HT-29 (cell line): ENCODE results near the gene TH. TPM values are rescaled to one million over a fixed set of nuclear protein-coding genes. Genes with fewer than 3 reads are reported as not detected.

ENCODE experiments used
- DNase-seq: peaks from one replicate; pipeline ENCODE4 v3.0.0-alpha.2; 2015; ENCODE audit warnings: low spot score
- total RNA-seq: library from RNA; depleted of rRNA; stranded (reverse); fragments of >200 nt; shearing (Covaris generic); gene quantifications from 2 replicates; pipeline ENCODE4 v1.2.3, GENCODE V29; 2014

The TH gene
- total RNA-seq, 1 experiment from 2014 or later = 1.8 TPM

DNA sequence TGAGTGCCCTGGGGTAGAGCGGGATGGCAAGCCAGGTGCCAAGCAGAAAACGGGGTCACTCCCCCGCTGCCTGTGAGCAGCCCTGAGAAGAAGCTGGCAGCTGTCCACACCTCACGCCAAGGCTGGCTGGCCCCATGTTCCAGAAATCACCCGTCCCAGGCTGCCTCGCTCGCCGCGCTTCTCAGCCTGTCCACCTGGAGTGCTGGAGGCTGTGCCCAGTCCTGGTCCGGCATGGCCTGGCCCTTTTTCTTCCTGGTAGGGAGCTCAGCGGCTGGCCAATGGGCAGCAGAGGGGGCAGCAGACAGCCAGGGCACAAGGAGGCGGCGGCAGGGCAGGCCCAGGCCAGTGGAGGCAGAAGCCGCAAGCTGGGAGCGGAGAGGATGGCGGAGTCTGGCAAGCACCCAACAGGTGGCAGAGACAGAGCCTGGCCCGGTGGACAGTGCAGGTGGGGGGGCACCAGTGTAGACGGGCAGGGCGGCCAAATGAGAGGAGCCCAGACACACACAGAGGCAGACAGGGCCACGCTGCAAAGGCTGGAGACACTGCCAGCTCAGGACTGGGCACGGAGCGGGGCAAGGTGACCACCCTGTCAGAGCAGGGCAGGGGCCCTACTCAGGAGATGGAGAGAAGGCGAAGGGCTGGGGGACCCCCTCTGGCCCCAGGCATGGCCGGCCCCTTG, 37.2 kb upstream of the TH start:
- DNase-seq = peak; percentile 90

- DNase-seq = no peak
These were observed 36.4 kb upstream of the TH start for GRCh38 chr11:2207773-2208621.

DNA sequence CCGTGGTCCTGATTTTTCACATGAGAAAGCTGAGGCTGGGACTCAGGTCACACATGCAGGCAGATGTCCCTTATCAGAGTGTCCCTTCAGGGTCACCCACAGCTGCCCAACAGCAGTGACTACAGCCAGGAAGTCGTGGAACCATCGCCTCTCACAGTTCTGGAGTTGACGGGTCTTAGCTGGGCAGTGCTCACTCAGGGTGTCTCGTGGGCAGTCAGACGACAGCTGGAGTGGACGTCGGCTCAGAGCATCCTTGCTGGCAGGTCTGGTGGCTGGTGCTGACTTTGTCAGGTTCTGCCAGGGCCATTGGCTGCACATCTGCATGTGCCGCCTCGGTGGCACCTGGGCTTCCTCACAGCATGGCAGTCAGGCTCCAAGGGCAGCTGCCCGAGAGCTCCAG, 35.6 kb upstream of the TH start:
- no peak for DNase-seq

- DNase-seq = no peak
These were observed 34.5 kb upstream of the TH start for GRCh38 chr11:2205981-2206690.

DNA sequence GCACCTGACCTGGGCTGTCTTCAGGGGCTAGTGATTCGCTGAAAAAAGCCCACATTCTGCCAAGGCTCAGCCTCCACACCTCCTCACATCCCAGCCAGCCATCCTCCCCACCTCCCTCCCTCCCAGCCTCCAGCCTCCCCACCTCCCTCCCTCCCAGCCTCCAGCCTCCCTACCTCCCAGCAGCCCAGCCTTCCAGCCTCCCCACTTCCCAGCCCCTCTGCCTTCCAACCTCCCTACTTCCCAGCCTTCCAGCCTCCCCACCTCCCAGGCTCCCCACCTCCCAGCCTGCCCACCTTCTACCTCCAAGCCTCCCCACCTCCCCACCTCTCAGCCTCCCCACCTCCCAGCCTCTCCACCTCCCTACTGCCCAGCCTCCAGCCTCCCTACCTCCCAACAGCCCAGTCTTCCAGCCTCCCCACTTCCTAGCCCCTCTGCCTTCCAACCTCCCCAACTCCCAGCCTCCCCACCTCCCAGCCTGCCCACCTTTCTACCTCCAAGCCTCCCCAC, 33.7 kb upstream of the TH start:
- DNase-seq = no peak

DNA sequence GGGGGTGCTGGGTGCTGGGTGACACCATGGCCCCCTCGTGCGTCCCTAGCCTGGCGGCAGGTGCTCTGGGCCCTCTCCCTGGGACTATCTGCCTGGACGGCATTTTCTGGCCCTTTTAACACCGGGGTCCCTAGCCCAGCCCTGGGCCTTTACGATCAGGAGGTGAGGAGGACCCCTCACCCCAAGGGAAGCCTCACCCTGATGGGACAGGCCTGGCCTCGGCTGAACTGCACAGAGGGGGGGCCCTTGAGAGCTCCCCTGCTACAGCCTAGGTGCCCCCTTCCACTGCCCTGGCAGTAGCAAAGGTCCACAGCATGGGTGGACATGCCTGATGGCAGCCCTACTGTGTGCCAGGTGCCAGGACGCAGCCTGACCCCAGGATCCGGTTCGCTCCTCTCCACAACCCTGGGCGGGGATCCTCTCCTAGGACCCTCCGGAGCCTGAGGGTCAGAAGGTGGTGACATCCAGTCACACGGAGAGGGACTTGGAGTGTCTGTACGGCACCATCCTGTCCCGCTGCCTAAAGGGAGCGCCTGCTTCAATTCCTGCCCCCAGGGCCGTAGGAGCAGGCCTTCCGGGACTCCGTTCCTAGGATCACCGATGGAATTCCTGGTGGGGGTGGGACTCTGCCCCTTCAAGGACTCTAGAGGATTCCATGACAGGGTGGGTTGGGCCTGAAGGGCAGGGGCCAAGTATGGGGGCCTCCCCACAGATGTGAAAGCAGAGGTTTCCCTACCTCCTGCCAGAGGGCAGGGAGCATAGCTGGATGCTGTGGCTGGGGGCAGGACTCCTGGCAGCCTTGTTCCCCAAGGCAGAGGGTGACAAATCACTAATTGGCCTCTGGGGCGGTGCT, 33.0 kb upstream of the TH start:
- DNase-seq = peak; percentile 54

DNA sequence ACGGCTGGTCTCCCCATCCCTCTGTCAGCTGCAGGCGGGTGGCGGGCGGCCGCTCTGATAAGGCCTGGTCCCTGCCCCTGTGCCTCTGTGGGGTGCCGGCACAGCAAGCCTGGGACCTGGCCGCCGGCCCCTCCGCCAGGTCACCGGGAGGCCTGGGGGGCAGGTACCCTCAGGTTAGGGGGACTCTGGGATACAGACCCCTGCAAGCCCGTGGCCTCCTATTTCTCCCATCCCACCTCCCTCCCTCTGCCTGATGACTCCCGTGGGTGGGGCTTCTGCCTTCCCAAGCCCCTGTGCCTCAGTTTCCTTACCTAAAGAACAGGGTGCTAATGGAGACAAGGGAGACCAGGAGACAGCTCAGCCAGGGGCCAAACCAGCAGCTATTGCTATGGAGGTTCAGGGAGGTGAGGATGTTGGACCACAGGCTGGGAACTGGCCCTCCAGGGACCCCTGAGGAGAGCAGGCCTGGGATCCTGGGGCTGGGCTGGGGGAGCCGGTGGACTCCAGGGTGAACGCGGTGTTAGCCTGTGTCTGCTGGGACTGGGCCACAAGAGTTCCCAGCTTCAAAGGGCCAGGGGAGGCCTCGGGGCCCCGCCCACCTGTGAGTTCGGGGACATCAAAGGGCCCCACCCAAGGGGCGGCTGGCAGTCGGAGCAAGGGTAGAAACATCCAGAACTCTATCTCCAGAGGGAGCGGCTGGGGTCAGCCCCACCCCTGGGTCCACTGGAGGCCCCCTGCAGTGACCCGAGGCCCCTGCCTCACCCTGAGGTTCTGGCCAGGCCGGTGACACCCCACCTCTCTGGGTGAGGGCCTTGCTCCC, 32.0 kb upstream of the TH start:
- no peak for DNase-seq

- DNase-seq = no peak
These were observed 31.4 kb upstream of the TH start for GRCh38 chr11:2202900-2203439.

GRCh38 chr11:2202071-2202899, 30.7 kb upstream of the TH start:
- DNase-seq = peak; percentile 95

DNA sequence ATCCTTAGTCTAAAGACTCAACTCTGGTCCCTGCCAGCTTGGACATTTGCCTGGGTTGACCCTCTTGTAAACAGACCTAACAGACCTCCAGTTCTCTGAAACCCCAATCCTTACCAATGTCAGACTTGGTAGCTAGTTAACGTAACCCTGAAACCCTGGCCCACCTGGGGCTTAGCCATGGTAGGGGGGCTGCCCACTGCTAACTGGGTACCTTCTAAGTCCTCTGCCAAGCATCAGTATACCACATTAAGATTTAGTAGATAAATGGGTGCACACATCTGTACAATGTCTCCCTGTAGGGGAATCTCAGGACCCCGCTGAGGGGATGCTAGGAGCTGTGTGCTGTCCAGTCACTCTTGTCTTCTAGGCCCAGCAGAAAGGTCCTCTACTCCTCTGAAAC, 29.9 kb upstream of the TH start:
- DNase-seq = no peak

- no peak for DNase-seq
These were observed 29.4 kb upstream of the TH start for GRCh38 chr11:2200957-2201519.

DNA sequence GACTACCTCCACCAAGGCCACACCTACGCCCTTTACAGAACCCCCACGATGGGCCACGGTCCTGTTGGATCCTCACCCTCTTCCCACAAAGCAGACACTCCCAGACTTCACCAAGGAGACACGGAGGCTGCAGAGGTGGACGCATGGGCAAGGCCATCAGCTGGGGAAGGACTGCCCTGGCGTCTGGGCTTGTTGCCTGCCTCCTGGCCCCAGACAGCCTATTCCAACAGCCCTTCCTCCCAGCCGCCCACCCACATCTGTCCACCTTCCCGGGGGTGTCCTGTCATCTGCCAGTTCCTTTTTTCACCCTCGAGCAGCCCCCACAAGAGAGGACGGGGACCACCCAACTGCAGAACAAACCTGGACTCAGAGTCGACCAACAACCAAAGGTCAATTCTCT, 28.9 kb upstream of the TH start:
- no peak for DNase-seq

DNA sequence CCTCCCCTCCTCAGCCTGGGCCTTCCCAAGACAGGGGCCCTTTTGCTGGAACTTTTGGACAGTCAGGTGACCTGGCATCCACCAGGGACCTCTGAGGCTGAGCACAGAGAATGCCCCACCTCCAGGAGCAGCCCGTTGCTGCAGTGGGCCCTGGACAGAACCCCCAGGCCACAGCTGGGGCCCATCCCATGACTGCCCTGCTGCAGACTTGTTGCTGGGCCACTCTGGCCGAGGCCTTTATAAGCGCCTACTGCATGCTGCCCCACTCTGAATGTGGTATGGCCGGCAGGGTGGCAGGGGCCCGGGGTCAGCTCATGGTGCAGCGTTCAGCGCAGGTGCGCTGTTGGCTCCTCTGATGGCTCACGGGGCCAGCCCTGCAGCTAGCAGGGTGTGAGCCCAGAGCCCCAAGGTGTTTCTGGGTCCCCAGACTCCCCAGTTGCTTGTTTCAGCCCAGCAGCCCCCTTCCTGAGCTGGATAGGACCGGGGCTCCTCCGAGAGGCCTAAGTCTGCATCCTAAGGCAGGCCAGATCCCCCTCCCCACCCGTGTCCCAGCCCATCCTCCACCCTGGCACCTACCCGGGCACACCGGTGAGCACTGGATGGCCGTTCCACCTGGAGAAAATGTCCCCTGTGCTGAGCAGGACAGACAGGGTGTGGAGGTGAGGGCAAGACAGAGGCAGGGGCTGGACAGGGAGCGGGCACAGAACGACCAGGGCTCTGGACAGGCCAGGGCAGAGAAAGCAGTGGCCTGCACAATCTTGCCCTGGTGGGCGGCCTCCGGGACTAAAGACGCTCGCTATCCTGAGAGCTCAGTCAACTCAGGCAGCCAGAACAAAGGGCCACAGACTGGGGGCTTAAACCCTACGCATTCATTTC, 28.1 kb upstream of the TH start:
- no peak for DNase-seq

- DNase-seq = no peak
These were observed 27.2 kb upstream of the TH start for GRCh38 chr11:2198621-2199365.

- DNase-seq = no peak
These were observed 26.3 kb upstream of the TH start for GRCh38 chr11:2197771-2198520.

DNA sequence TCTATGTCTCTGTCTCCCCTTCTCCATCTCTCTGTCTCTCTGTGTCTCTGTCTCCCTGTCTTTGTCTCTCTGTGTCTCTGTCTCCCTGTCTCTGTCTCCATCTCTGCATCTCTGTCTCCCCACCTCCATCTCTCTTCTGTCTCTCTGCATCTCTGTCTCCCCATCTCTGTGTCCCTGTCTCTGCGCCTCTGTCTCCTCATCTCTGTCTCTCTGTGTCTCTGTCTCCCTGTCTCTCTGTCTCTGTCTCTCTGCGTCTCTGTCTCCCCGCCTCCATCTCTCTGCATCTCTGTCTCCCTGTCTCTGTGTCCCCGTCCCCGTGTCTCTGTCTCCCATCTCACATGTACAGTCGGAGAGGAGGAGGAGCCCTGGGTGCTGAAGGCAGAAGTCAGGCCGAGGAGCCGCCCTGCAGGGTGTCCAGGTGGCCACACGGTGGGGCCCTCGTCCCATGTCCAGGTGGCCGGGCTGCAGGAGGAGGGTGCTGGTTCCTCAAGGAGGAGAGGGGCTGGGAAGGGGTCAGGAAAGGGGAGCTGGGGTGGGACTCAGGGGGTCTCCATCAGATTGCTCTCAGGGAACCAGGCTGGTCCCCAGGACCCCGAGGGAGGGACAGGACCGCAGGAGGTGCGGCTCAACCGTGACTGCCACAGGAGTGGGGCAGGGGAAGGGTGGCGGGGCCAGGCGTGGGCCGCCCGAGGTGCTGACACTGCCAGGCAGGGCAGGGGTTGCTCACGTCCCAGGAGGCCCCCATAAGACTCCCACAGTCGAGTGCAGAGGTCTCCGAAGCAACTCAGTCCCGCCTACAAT, 25.6 kb upstream of the TH start:
- peak; percentile 90 for DNase-seq
